ENCODE measurements around the gene FOXO4.

DNA sequence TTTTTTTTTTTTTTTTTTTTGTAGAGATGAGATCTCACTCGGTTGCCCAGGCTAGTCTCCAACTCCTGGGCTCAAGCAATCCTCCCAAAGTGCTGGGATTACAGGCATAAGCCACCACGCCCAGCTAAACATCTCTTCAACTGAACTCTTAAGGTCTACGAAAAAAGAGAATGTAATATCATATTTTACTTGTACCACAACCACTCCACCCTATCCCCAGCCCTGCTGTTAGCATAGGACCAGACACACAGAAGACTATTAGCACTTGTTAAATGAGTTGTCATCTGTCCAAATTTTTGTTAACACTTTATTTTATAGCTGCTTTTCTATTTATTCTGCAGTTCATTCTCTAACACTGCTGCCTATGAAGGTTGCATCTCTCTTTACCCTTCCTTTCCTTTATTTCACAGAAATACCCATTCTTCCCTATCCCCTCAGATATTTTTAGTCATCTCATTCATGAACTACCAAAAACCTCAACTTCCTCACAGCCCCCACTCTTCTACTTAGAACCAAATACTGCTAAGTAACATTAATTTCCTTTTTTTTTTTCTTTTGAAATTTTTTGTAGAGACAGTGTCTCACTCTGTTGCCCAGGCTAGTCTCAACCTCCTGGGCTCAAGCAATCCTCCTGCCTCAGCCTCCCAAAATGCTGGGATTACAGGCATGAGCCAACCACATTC, 37.7 kb upstream of the FOXO4 start:
- TF ChIP-seq POLR2A (IDR thresholded peaks at IDR 0.05; ENCODE audit: low read depth, low read length), result no peak
- TF ChIP-seq POLR2AphosphoS5 (IDR thresholded peaks at IDR 0.05; ENCODE audit: low read depth, low read length), result no peak
